DND-41 (cell line): ENCODE data around the gene MAN2A2.
"Not testable (repeated sequence)": the region's sequence is repeated elsewhere in the genome, so short reads cannot be mapped to it uniquely, and the experiment has no call there.

Experiments
- ATAC-seq: fragments of 200-7000 bp; cut with Tn5 transposase; 3 replicates; pipeline ENCODE4 v1.9.1; 2021; ENCODE audit warnings: low read depth; ENCODE audit not compliant: insufficient read depth
- DNase-seq: peaks from one replicate; pipeline ENCODE4 v3.0.0-alpha.2; 2020
- H2AFZ ChIP-seq: 2 replicates; pipeline ENCODE4 v1.6.0; 2012; ENCODE audit warnings: low read depth, low read length
- H3K27ac ChIP-seq: 2 replicates; pipeline ENCODE4 v1.5.1; 2012; ENCODE audit warnings: low read length, inconsistent platforms
- H3K27me3 ChIP-seq: fragments of 200-600 bp; sonication (generic); 2 replicates; pipeline ENCODE4 v1.6.0; 2012; ENCODE audit warnings: low read length, mild to moderate bottlenecking, inconsistent platforms; ENCODE audit not compliant: insufficient read depth, poor library complexity
- H3K36me3 ChIP-seq: 2 replicates; pipeline ENCODE4 v1.5.1; 2012; ENCODE audit warnings: low read length, inconsistent platforms; ENCODE audit not compliant: insufficient read depth
- H3K4me1 ChIP-seq: 2 replicates; pipeline ENCODE4 v1.5.1; 2012; ENCODE audit warnings: mild to moderate bottlenecking, low read length; ENCODE audit not compliant: insufficient read depth
- H3K4me2 ChIP-seq: 2 replicates; pipeline ENCODE4 v1.6.0; 2012; ENCODE audit warnings: mild to moderate bottlenecking, moderate library complexity, low read length, inconsistent platforms; ENCODE audit not compliant: insufficient read depth
- H3K4me3 ChIP-seq, 2 experiments: fragments of 200-600 bp in 1 of 2; shearing (Covaris generic) in 1 of 2; 2 replicates each; pipeline ENCODE4 v1.5.1; 2012 to 2016; ENCODE audit warnings: inconsistent platforms in 2 of 2, low read length in 2 of 2, mild to moderate bottlenecking in 2 of 2, low read depth in 1 of 2, moderate library complexity in 1 of 2
- H3K79me2 ChIP-seq: 2 replicates; pipeline ENCODE4 v1.6.0; 2012; ENCODE audit warnings: low read length, inconsistent platforms; ENCODE audit not compliant: insufficient read depth
- H3K9ac ChIP-seq: 2 replicates; pipeline ENCODE4 v1.6.0; 2012; ENCODE audit warnings: low read depth, mild to moderate bottlenecking, inconsistent platforms, low read length, moderate library complexity
- H3K9me3 ChIP-seq: 2 replicates; pipeline ENCODE4 v1.5.1; 2012; ENCODE audit warnings: low read length, moderate library complexity, mild to moderate bottlenecking, inconsistent platforms; ENCODE audit not compliant: insufficient read depth, severe bottlenecking
- H4K20me1 ChIP-seq: 2 replicates; pipeline ENCODE4 v1.6.0; 2012; ENCODE audit warnings: low read length; ENCODE audit not compliant: insufficient read depth
- CTCF ChIP-seq: IDR thresholded peaks from 2 replicates; pipeline ENCODE4 v1.5.1; 2012; ENCODE audit warnings: borderline replicate concordance, low read length, moderate library complexity, mild to moderate bottlenecking; ENCODE audit not compliant: poor library complexity, severe bottlenecking; ENCODE audit errors: extremely low read depth
- EZH2 ChIP-seq: IDR thresholded peaks from 3 replicates; pipeline ENCODE4 v1.6.1; 2012; ENCODE audit warnings: borderline replicate concordance, low read depth, mild to moderate bottlenecking, moderate library complexity, low read length, inconsistent platforms; ENCODE audit not compliant: severe bottlenecking

The MAN2A2 gene

GRCh38 chr15:90907838-90908507 is 4.9 kb downstream of the MAN2A2 start:
- no peak overlapping the region for H2AFZ ChIP-seq
- H3K4me3 ChIP-seq, result no peak overlapping the region
- H4K20me1 ChIP-seq, result peaks cover 13% of the 10 kb centered on the region
- H3K4me1 ChIP-seq, result peaks cover 13% of the 10 kb centered on the region
- H3K79me2 ChIP-seq, result peaks cover 13% of the 10 kb centered on the region
- ATAC-seq (no peak), DNase-seq (no peak)
- H3K9ac ChIP-seq, result no peak overlapping the region
- no peak overlapping the region for H3K4me2 ChIP-seq
- H3K27ac ChIP-seq, result no peak overlapping the region
- TF ChIP-seq EZH2 (no peak), CTCF (no peak)
- H3K9me3 ChIP-seq, result no peaks in the 10 kb centered on the region
- H3K27me3 ChIP-seq, result no peaks in the 10 kb centered on the region
- H3K36me3 ChIP-seq, result peaks cover 72% of the 10 kb centered on the region

GRCh38 chr15:90909449-90909848 is 6.3 kb downstream of the MAN2A2 start:
- not testable (repeated sequence) for H3K27me3 ChIP-seq, H3K4me3 ChIP-seq, ATAC-seq, H3K79me2 ChIP-seq, DNase-seq, H3K27ac ChIP-seq, H3K9me3 ChIP-seq, H3K4me1 ChIP-seq, H2AFZ ChIP-seq, H3K9ac ChIP-seq, H3K4me2 ChIP-seq
- H4K20me1 ChIP-seq, result 0 out of 2 replicates have a peak, but pooled peaks cover 10% of the 10 kb centered on the region
- peaks cover 85% of the 10 kb centered on the region for H3K36me3 ChIP-seq

GRCh38 chr15:90909976-90910375 is 6.9 kb downstream of the MAN2A2 start:
- no peak overlapping the region for H3K4me2 ChIP-seq

More at GRCh38 chr15:90909976-90910375, 6.9 kb downstream of the MAN2A2 start:
- no peak overlapping the region for H2AFZ ChIP-seq
- H3K79me2 ChIP-seq, result no peaks in the 10 kb centered on the region
- TF ChIP-seq CTCF, result no peak
- TF ChIP-seq EZH2, result no peak
- no peak overlapping the region for H3K4me3 ChIP-seq
- no peaks in the 10 kb centered on the region for H3K27me3 ChIP-seq
- no peaks in the 10 kb centered on the region for H3K9me3 ChIP-seq
- no peaks in the 10 kb centered on the region for H3K4me1 ChIP-seq
- 0 out of 2 replicates have a peak, but pooled peaks cover 7% of the 10 kb centered on the region for H4K20me1 ChIP-seq
- no peak overlapping the region for H3K9ac ChIP-seq
- DNase-seq, result no peak
- no peak overlapping the region for H3K27ac ChIP-seq
- H3K36me3 ChIP-seq, result peaks cover 85% of the 10 kb centered on the region
- no peak for ATAC-seq
